ENCODE results near the gene CIC.

CIC gene

GRCh38 chr19:42271861-42272534, 2.9 kb downstream of the CIC start:
- intact Hi-C loops (cut with DNase I) = no loop called here
- peak in 1 of 42 donors; percentile 8 for DNase-seq

- DNase-seq = no peak
- intact Hi-C loops (cut with DNase I) = no loop called here
Measured at GRCh38 chr19:42272535-42272897, 3.5 kb downstream of the CIC start.

- no peak for DNase-seq
- intact Hi-C loops (cut with DNase I) = no loop called here
Measured at GRCh38 chr19:42272989-42273406, 3.9 kb downstream of the CIC start.

GRCh38 chr19:42273407-42274064, 4.5 kb downstream of the CIC start:
- no peak for DNase-seq
- intact Hi-C loops (cut with DNase I) = no loop called here

GRCh38 chr19:42274065-42274682, 5.1 kb downstream of the CIC start:
- intact Hi-C loops (cut with DNase I) = no loop called here
- DNase-seq = no peak

GRCh38 chr19:42275103-42275502, 6.1 kb downstream of the CIC start:
- intact Hi-C loops (cut with DNase I) = no loop called here
- DNase-seq = no peak

GRCh38 chr19:42275517-42275916, 6.5 kb downstream of the CIC start:
- DNase-seq = no peak
- intact Hi-C loops (cut with DNase I) = no loop called here

GRCh38 chr19:42276284-42276683, 7.2 kb downstream of the CIC start:
- DNase-seq = no peak
- intact Hi-C loops (cut with DNase I) = no loop called here

GRCh38 chr19:42276821-42277220, 7.8 kb downstream of the CIC start:
- DNase-seq = no peak
- intact Hi-C loops (cut with DNase I) = no loop called here

- peak in 1 of 42 donors; percentile 30 for DNase-seq
- intact Hi-C loops (cut with DNase I) = no loop called here
Measured at GRCh38 chr19:42277821-42278451, 8.9 kb downstream of the CIC start.

GRCh38 chr19:42278452-42279154, 9.6 kb downstream of the CIC start:
- DNase-seq = no peak
- intact Hi-C loops (cut with DNase I) = no loop called here

GRCh38 chr19:42279155-42279901, 10.3 kb downstream of the CIC start:
- DNase-seq = peak in 4 of 42 donors; percentile 17 to 52 (median 30)
- intact Hi-C loops (cut with DNase I) = no loop called here

GRCh38 chr19:42279902-42280814, 11.1 kb downstream of the CIC start:
- intact Hi-C loops (cut with DNase I) = loop anchor here (2.0 kb wide), 2 partner anchors 27 to 37 kb away; partner anchors contain the start of gene GSK3A
- DNase-seq = peak; percentile 94 to 100 (median 98)

- peak; percentile 46 to 95 (median 82) for DNase-seq
- intact Hi-C loops (cut with DNase I) = loop anchor here (2.0 kb wide), 2 partner anchors 28 to 38 kb away; partner anchors contain the start of gene GSK3A
Measured at GRCh38 chr19:42280815-42281145, 11.7 kb downstream of the CIC start.

GRCh38 chr19:42281146-42281826, 12.2 kb downstream of the CIC start:
- peak; percentile 59 to 91 (median 77) for DNase-seq
- intact Hi-C loops (cut with DNase I) = loop anchor here (2.0 kb wide), 2 partner anchors 28 to 38 kb away; partner anchors contain the start of gene GSK3A

- intact Hi-C loops (cut with DNase I) = loop anchor here (2.0 kb wide), 2 partner anchors 29 to 39 kb away; partner anchors contain the start of gene GSK3A
- DNase-seq = peak in 3 of 42 donors; percentile 16 to 60 (median 21)
Measured at GRCh38 chr19:42281827-42282762, 13.0 kb downstream of the CIC start.

Data from head of caudate nucleus (tissue), 42 donors.